SK-N-SH treated with all-trans-retinoic acid at 6 μM for 48 hours (cell line): ENCODE data around the gene EVPL.

Experiments
- CREB5 ChIP-seq: fragments of 250-450 bp; sonication (Bioruptor Pico); IDR thresholded peaks from 2 replicates; pipeline ENCODE4 v1.5.1; 2020; ENCODE audit warnings: low read depth, mild to moderate bottlenecking, moderate library complexity
- CSRNP3 ChIP-seq: fragments of 250-450 bp; sonication (Bioruptor Pico); IDR thresholded peaks from 2 replicates; pipeline ENCODE4 v1.5.1; 2021; ENCODE audit warnings: mild to moderate bottlenecking, moderate library complexity
- ESRRG ChIP-seq: fragments of 250-450 bp; sonication (Bioruptor Pico); IDR thresholded peaks from 2 replicates; pipeline ENCODE4 v1.6.1; 2021; ENCODE audit warnings: mild to moderate bottlenecking
- ISL1 ChIP-seq: fragments of 250-450 bp; sonication (Bioruptor Pico); IDR thresholded peaks from 2 replicates; pipeline ENCODE4 v2.1.2; 2022; ENCODE audit warnings: mild to moderate bottlenecking, moderate library complexity
- OSR1 ChIP-seq: fragments of 250-450 bp; sonication (Bioruptor Pico); IDR thresholded peaks from 2 replicates; pipeline ENCODE4 v1.8.0; 2022; ENCODE audit warnings: moderate library complexity, mild to moderate bottlenecking, inconsistent platforms
- PATZ1 ChIP-seq: fragments of 250-450 bp; sonication (Bioruptor Pico); IDR thresholded peaks from 2 replicates; pipeline ENCODE4 v1.8.0; 2020; ENCODE audit warnings: mild to moderate bottlenecking, moderate library complexity, borderline replicate concordance
- RARB ChIP-seq: fragments of 250-450 bp; sonication (Bioruptor Pico); IDR thresholded peaks from 2 replicates; pipeline ENCODE4 v1.8.0; 2021; ENCODE audit warnings: mild to moderate bottlenecking, moderate library complexity
- TSHZ2 ChIP-seq: fragments of 250-450 bp; sonication (Bioruptor Pico); IDR thresholded peaks from 2 replicates; pipeline ENCODE4 v1.5.0; 2020; ENCODE audit warnings: mild to moderate bottlenecking, moderate library complexity
- ZFP3 ChIP-seq: fragments of 250-450 bp; sonication (Bioruptor Pico); IDR thresholded peaks from 2 replicates; pipeline ENCODE4 v1.5.0; 2020; ENCODE audit warnings: mild to moderate bottlenecking, moderate library complexity
- ZFP30 ChIP-seq: fragments of 450-650 bp; formaldehyde crosslinking; IDR thresholded peaks from 2 replicates; pipeline ENCODE4 v1.5.0; 2022; ENCODE audit warnings: mild to moderate bottlenecking, moderate library complexity
- ZNF565 ChIP-seq: fragments of 450-650 bp; formaldehyde crosslinking; conservative IDR thresholded peaks from 2 replicates; pipeline ENCODE4 v1.5.0; 2020; ENCODE audit warnings: low read depth, mild to moderate bottlenecking, moderate library complexity
- ZNF70 ChIP-seq: fragments of 450-650 bp; formaldehyde crosslinking; IDR thresholded peaks from 2 replicates; pipeline ENCODE4 v1.5.0; 2020; ENCODE audit warnings: mild to moderate bottlenecking, moderate library complexity
- ZNF8 ChIP-seq: fragments of 450-650 bp; formaldehyde crosslinking; IDR thresholded peaks from 2 replicates; pipeline ENCODE4 v1.5.0; 2020; ENCODE audit warnings: mild to moderate bottlenecking, moderate library complexity

GRCh38 chr17:76075364-76076145 lies 48.4 kb upstream of the EVPL start:
- no peak for TF ChIP-seq ESRRG (CRISPR knock-in tag)
- no peak for TF ChIP-seq CSRNP3 (CRISPR knock-in tag)
- no peak for TF ChIP-seq ZFP30 (CRISPR knock-in tag)
- no peak for TF ChIP-seq ZFP3
- no peak for TF ChIP-seq PATZ1
- no peak for TF ChIP-seq CREB5
- no peak for TF ChIP-seq ZNF565 (CRISPR knock-in tag)
- TF ChIP-seq ISL1 = no peak
- no peak for TF ChIP-seq RARB (CRISPR knock-in tag)
- no peak for TF ChIP-seq ZNF70 (CRISPR knock-in tag)
- no peak for TF ChIP-seq TSHZ2 (CRISPR knock-in tag)
- TF ChIP-seq OSR1 (CRISPR knock-in tag) = no peak
- TF ChIP-seq ZNF8 (CRISPR knock-in tag) = no peak
